Epithelial cell of proximal tubule (primary cell): Measurements from ENCODE around the gene ATRAID. TPM values are rescaled to one million over a fixed set of nuclear protein-coding genes. Genes with fewer than 3 reads are reported as not detected.

Source experiments
- DNase-seq: peaks from one replicate; pipeline ENCODE4 v3.0.0-alpha.2; 2011; ENCODE audit warnings: low read depth
- H3K4me3 ChIP-seq: 2 replicates; pipeline ENCODE4 v1.5.1; 2011; ENCODE audit warnings: low read depth, mild to moderate bottlenecking, low read length
- total RNA-seq: library from RNA; depleted of rRNA; stranded (reverse); fragments of >200 nt; gene quantifications from 2 replicates; pipeline ENCODE4 v1.2.3, GENCODE V29; 2015
- TF ChIP-seq, protein P1 (sequence below): conservative IDR thresholded peaks from 2 replicates; pipeline ENCODE4 v1.5.1; 2012; ENCODE audit warnings: low read depth, mild to moderate bottlenecking, low read length

Gene ATRAID
- total RNA-seq, 1 donor from 2014 or later = 90.3 TPM

DNA sequence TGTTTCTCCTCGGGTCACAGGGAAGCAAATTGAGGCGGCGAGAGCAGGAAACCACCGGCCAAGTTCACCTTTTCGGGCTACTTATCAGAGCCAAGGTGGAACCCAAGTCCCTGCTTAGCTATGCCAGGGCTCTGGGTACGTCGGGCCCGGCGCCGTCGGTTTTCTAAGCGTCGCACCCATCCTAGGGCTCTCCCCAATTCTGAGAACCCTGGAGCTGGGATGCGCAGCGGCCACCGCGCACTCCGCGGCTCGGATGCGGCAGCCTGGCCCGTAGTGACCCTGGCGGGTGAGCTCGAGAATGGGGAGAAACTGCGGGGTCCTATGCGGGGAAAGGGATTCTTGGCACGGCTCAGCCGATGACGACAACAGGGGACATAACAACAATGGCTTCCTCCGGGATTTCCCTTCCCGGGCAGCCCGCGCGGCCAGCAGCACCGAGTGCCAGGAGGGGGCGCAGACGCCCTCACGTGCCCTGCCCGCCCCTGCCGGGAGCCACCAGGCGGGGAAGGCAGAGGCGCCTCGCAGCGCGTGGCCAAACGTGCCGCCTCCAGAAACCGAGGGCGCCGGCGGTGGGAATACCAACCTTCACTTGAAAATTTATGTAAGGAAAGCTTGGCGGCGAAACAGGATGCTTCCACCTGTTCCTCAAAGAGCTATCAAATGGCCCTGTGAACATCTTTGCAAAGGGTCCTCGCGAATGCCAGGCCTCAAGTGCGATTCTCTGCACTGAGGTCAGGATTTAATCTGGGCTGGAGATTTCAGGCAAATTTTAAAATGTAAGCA lies 53.1 kb downstream of the ATRAID start:
- peak overlapping the region; percentile 24 for H3K4me3 ChIP-seq
- TF ChIP-seq, protein P1, sequence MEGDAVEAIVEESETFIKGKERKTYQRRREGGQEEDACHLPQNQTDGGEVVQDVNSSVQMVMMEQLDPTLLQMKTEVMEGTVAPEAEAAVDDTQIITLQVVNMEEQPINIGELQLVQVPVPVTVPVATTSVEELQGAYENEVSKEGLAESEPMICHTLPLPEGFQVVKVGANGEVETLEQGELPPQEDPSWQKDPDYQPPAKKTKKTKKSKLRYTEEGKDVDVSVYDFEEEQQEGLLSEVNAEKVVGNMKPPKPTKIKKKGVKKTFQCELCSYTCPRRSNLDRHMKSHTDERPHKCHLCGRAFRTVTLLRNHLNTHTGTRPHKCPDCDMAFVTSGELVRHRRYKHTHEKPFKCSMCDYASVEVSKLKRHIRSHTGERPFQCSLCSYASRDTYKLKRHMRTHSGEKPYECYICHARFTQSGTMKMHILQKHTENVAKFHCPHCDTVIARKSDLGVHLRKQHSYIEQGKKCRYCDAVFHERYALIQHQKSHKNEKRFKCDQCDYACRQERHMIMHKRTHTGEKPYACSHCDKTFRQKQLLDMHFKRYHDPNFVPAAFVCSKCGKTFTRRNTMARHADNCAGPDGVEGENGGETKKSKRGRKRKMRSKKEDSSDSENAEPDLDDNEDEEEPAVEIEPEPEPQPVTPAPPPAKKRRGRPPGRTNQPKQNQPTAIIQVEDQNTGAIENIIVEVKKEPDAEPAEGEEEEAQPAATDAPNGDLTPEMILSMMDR = peak; percentile 50
- no peak for DNase-seq

DNA sequence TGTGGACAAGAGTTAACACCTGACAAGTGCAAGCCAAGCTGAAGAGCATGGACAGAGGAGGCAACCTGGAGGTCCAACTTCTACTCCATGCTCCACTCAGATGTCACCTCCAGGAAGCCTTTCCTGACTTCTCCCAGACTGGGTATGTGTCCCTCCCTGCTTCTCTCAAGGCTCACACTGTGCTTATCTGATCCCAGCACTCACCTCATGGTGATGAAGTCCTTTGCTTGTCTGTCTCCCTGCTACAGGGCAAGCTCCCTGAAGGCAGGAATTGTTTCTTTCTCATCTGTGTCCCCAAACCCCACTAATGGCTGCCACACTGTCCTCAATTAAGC lies 53.7 kb downstream of the ATRAID start:
- TF ChIP-seq, protein P1 = no peak
- DNase-seq = no peak
- no peak overlapping the region for H3K4me3 ChIP-seq

Other genes with a start within 250 kb of the ATRAID start
- 0.72 and 1.6 TPM in 2 replicates for gene MAPRE3, start 241.4 kb upstream of the ATRAID start, total RNA-seq
- gene TMEM214, start 179.1 kb upstream of the ATRAID start, total RNA-seq = 11.2 and 20.1 TPM in 2 replicates
- 17.0 and 21.8 TPM in 2 replicates for gene AGBL5, start 160.4 kb upstream of the ATRAID start, total RNA-seq
- gene OST4, start 140.4 kb upstream of the ATRAID start, total RNA-seq = 283 and 454 TPM in 2 replicates
- 0.80 and 2.1 TPM in 2 replicates for gene EMILIN1, start 133.4 kb upstream of the ATRAID start, total RNA-seq
- gene KHK, start 125.3 kb upstream of the ATRAID start, total RNA-seq = 5.5 and 6.1 TPM in 2 replicates
- 1.0 and 2.3 TPM in 2 replicates for gene CGREF1, start 92.9 kb upstream of the ATRAID start, total RNA-seq
- gene ABHD1, start 88.2 kb upstream of the ATRAID start, total RNA-seq = not detected in 2 replicates
- gene PREB, start 77.4 kb upstream of the ATRAID start, total RNA-seq = 53.3 and 77.1 TPM in 2 replicates
- not detected in 2 replicates for gene PRR30, start 72.6 kb upstream of the ATRAID start, total RNA-seq
- gene TCF23, start 63.0 kb upstream of the ATRAID start, total RNA-seq = not detected in 2 replicates
- gene SLC5A6, start 227 bp downstream of the ATRAID start, total RNA-seq = 51.5 and 90.9 TPM in 2 replicates
- 62.8 and 65.8 TPM in 2 replicates for gene CAD, start 5.3 kb downstream of the ATRAID start, total RNA-seq
- gene SLC30A3, start 51.0 kb downstream of the ATRAID start, total RNA-seq = 0.29 TPM in 1 of 2 replicates, not detected in the other
- gene DNAJC5G, start 63.4 kb downstream of the ATRAID start, total RNA-seq = not detected in 2 replicates
- 1.5 TPM in 1 of 2 replicates, not detected in the other for gene TRIM54, start 70.4 kb downstream of the ATRAID start, total RNA-seq
- not detected in 2 replicates for gene UCN, start 96.4 kb downstream of the ATRAID start, total RNA-seq
- 71.3 and 76.5 TPM in 2 replicates for gene MPV17, start 111.1 kb downstream of the ATRAID start, total RNA-seq
- 37.4 and 61.7 TPM in 2 replicates for gene GTF3C2, start 144.7 kb downstream of the ATRAID start, total RNA-seq
- gene EIF2B4, start 158.3 kb downstream of the ATRAID start, total RNA-seq = 35.5 and 43.3 TPM in 2 replicates
- 64.6 and 121 TPM in 2 replicates for gene SNX17, start 158.6 kb downstream of the ATRAID start, total RNA-seq
- 5.6 and 9.5 TPM in 2 replicates for gene ZNF513, start 168.7 kb downstream of the ATRAID start, total RNA-seq
- 135 and 228 TPM in 2 replicates for gene PPM1G, start 197.6 kb downstream of the ATRAID start, total RNA-seq
- gene NRBP1, start 216.6 kb downstream of the ATRAID start, total RNA-seq = 60.2 and 77.1 TPM in 2 replicates
- gene KRTCAP3, start 230.3 kb downstream of the ATRAID start, total RNA-seq = 10.0 and 20.5 TPM in 2 replicates